CD4-positive, alpha-beta T cell treated with Interleukin-6 at 100 ng/mL for 8 hours (primary cell): Measurements from ENCODE around the gene BAG5.

ENCODE experiments used
- DNase-seq: peaks from one replicate; pipeline ENCODE4 v3.0.0-alpha.2; 2020; ENCODE audit warnings: mixed read lengths, low spot score

Gene BAG5

GRCh38 chr14:103563844-103564505, 1.5 kb upstream of the BAG5 start:
- no peak for DNase-seq

DNA sequence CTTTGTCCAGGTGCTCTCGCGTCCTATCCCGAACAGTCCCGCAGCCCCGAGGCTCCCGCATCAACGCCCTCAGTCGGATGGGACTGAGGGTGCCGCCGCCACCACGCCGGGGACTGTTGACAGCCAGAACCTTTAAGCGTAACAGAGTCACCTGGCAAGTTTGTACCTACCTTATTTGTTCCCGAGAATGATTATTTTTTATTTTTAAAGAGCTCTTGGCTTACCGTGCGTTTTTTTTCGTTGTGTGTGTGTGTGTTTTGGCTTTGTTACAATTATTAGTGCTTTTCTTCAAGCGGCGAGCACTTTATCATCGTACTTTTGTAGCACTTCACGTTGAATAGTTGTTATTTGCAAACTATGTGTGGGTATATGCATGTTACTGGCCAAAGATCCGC, 766 bp upstream of the BAG5 start:
- no peak for DNase-seq

GRCh38 chr14:103562179-103562428, 353 bp downstream of the BAG5 start:
- no peak for DNase-seq

DNA sequence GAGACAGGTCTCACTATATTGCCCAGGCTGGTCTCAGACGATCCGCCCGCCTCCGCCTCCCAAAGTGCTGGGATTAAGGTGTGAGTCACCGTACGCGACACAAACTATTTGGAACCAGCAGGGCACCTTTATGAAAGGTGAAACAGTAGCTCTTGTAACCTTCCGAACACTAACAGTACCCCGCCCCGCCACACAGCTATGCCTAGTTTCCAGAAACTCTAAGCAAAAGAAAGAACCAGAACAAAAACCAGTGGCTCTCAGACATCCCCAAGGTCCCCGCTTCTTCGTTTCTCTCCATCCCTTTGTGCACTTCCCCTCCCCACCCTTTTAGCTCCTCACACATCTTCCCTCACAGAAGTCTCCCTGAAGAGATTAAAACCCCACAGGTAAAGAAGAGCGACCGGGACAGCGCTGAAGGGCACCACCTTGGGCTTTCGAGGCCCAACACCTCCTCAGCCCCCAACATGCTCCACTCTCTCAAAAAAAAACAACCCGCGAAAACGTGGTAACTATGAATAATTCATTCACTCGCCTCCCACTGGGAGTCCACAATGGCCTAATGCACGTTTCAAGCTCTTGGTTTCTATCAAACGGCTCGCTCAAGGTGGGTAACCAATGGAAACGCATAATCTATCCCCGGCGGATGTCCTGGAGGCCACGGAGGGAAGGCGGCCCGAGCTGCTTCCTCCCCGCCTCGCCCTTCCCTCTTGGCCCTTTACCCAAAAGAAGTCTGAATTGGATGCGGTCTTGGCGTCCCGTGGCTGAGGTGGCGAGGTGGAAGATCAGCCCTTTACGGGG, 877 bp downstream of the BAG5 start:
- peak; percentile 13 for DNase-seq

- DNase-seq: no peak
Measured at GRCh38 chr14:103560691-103561090, 1.8 kb downstream of the BAG5 start.

DNA sequence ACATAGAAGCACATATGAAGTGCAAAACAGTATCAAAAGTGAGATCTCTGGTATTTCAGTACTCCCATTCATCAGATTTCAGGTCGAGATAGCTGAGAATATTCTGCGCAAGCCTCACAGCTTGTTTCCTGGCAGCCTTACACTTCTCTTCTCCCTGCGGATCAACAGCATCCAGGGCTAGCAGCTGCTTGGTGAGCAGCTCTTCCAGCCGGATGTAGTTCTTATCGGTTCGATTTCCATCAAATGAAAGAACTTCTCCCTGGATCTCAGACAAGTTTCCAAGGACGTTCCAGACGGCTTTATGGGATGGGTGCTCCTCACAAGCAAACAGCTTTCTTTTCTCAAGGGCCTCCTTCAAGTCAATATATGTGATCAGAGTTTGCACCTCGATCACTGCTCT, 2.7 kb downstream of the BAG5 start:
- DNase-seq: no peak

- no peak for DNase-seq
Measured at GRCh38 chr14:103558071-103558882, 4.2 kb downstream of the BAG5 start.

- no peak for DNase-seq
Measured at GRCh38 chr14:103556946-103557758, 5.3 kb downstream of the BAG5 start.

DNA sequence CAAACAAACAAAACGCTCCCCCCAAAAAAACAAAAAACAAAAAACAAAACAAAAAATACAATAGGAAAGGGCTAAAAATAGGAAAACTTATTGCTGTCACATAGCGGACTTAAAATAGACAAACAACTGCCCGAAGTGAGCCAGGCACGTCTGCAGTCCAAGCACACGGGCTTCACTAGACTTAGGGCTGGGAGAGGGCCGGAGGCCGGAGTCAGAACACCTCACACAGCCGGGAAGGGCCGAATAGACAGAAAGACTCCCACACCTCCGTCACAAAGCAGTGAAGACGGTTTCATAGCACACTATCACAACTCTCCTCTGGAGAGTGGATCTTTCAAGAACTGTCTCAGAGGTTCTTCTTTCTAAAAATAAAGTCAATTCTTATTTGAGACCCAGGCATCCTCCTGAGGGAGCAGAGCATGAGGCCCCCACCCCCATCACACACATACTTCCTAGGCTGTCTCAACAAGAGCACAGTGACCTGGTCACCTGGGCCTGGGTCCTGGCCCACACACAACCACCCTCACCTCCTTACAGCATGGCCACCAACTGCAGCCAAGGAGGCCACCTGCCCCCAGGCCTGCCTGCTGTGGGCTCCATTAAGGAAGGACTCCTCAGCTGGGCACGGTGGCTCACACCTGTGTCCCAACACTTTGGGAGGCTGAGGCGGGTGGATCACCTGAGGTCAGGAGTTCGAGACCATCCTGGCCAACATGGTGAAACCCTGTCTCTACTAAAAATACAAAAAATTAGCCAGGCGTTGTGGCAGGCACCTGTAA, 6.7 kb downstream of the BAG5 start:
- DNase-seq: no peak

GRCh38 chr14:103552846-103553210, 9.6 kb downstream of the BAG5 start:
- no peak for DNase-seq

DNA sequence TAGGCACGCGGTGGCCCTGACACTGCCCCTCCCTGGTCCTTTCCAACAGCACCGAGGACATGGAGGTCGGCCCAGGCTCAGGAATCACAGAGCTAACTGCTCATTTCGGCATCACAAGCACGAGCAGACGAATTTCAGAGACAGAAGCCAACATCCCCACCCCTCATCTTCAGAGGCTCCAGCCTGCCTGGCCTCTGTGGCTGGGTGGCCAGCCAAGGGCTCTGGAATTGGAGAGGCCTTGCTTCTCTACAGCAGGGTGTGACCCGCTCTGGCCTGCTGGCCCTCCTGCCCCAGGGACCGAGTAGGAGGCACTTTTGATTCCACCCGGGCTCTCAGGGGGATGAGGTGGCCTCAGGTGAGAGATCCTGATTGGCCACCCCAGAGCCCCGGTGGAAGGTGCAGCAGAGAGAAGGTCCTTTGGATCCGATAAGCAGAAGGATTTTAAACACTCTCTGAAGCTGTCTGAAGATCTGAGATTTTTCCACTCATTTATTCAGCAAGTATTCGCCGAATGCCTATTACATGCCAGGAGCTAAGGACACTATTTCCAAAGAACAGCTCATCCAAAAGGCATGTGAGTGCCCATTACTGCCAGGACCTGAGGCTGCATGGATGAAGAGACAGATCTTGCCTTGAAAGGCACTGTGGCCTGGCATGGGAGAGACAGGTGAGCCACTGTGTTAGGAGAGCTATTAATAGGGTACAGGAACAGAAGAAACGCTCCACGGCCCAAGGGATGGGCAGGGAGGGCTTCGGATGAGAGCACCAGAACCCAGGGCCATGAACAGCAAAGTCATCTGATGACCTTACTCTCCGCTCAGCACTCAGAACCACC, 10.2 kb downstream of the BAG5 start:
- DNase-seq: no peak

DNA sequence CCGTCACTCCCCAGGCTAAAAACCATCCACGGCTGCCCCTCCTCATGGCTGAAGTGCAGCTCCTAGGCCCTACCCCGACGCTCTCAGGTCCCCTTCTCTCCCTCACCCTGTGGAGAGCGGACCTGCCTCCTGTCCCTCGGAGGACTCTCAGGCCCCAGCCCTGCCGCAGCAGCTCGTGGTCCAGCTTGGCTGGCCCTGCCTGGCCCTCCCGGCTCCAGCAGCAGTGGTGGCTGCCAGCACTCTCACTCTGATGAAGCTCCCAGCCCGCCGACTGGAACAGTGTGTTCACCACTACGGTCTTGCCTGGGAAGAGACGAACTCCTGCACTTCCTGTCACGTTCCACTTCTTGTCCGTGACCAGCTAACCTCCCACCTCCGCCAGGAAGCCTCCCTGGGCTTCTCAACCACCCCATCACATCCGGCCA, 11.1 kb downstream of the BAG5 start:
- no peak for DNase-seq

- no peak for DNase-seq
Measured at GRCh38 chr14:103550451-103551337, 11.8 kb downstream of the BAG5 start.

- DNase-seq: no peak
Measured at GRCh38 chr14:103549361-103550311, 12.8 kb downstream of the BAG5 start.

- DNase-seq: no peak
Measured at GRCh38 chr14:103548463-103549351, 13.8 kb downstream of the BAG5 start.

DNA sequence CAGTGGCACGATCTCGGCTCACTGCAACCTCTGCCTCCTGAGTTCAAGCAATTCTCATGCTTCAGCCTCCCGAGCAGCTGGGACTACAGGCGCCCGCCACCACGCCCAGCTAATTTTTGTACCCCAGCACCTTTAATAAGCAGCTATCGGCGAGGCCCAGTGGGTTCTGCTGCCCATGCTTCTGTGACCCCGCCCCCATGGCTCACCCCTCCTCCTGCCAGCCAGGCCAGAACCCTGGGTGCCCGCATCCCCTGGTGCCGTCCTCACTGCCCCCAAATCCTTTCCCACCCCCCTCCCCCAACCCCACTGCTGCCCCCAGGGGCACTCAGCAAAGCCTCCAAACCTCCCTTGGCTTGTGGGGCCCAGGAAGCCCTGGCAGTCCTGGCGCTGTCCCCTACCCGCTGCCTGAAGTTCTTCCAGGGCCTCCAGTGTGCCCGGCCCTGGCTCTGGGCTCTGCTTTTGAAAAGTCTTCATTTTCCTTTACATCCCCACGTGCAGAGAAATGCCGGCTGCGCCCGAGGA, 14.5 kb downstream of the BAG5 start:
- no peak for DNase-seq

DNA sequence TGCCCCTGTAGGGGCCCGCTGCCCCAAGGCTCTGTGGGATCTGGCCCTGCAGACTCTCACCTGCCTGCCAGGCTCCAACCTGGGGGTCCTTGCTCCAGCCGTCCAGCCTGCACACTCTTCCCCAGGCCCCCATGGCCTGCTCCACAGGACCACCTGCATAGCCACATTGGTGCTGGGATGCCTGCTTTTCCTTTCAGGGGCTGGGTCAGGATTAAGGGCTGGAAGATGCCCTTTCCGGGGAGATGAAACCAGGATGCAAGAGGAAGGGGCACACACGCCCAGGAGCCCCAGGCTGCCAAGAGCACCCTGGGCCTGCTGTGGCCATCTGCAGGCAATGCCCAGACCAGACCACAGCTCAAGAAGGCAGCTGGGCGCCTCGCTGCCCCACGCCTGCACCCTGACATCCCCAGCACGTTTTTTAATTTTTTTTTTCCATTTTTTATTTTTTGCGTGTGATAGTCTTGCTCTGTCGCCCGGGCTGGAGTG, 15.0 kb downstream of the BAG5 start:
- DNase-seq: no peak
